Esophagus muscularis mucosa (tissue), 3 donors: ENCODE data around the gene MAP3K7.

ENCODE experiments used
- POLR2A ChIP-seq: fragments of 450-650 bp; IDR thresholded peaks from one replicate; pipeline ENCODE4 v1.6.1; 2017; ENCODE audit warnings: antibody characterized with exemption, moderate library complexity, mild to moderate bottlenecking, low read depth
- POLR2AphosphoS5 ChIP-seq, 2 donors: sonication (generic); formaldehyde crosslinking; IDR thresholded peaks; one replicate each; pipeline ENCODE4 v1.6.1; 2017; ENCODE audit warnings: antibody characterized with exemption in 2 of 2
- TF ChIP-seq, protein P1 (sequence below), 3 experiments: fragments of 200-600 bp in 2 of 3; fragments of 450-650 bp in 1 of 3; sonication (generic) in 2 of 3; IDR thresholded peaks; one replicate each; pipeline ENCODE4 v1.5.1; 2017 to 2019; ENCODE audit warnings: antibody characterized with exemption in 3 of 3, mild to moderate bottlenecking in 2 of 3, moderate library complexity in 1 of 3

DNA sequence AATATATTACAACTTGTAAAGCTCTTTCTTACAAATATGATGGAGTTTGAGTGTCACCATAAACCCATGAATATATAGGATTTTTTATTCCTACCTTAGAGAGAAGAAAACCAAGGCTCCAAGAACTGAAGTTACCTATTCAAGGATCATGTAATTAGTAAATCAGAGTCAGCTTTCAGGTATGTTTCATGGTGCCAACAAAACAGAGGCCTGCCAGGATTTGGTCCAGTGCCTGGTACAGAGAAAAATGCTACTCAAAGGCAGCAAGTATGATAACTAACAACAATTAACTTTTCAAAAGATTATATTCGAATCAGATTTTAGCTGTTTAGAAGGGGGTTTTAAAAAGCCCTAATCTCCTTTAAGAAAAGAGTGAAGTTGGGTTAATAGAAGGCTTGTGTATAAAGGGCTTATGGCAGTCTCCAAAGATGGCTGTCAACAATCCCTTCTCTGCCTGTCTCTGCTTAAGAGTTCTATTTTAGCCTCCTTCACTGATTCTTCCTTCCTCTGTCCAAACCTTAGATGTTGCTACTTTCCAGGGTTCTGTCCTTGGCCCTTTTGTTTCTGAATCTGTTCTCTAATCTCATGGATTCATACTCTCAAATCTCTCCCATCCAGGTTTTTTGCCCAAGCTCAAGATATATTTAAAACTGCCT, 7.8 kb downstream of the MAP3K7 start:
- TF ChIP-seq, protein P1, sequence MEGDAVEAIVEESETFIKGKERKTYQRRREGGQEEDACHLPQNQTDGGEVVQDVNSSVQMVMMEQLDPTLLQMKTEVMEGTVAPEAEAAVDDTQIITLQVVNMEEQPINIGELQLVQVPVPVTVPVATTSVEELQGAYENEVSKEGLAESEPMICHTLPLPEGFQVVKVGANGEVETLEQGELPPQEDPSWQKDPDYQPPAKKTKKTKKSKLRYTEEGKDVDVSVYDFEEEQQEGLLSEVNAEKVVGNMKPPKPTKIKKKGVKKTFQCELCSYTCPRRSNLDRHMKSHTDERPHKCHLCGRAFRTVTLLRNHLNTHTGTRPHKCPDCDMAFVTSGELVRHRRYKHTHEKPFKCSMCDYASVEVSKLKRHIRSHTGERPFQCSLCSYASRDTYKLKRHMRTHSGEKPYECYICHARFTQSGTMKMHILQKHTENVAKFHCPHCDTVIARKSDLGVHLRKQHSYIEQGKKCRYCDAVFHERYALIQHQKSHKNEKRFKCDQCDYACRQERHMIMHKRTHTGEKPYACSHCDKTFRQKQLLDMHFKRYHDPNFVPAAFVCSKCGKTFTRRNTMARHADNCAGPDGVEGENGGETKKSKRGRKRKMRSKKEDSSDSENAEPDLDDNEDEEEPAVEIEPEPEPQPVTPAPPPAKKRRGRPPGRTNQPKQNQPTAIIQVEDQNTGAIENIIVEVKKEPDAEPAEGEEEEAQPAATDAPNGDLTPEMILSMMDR (IDR thresholded peaks at IDR 0.05): no peak
- TF ChIP-seq POLR2A: no peak
- no peak for TF ChIP-seq POLR2AphosphoS5 (IDR thresholded peaks at IDR 0.05)
